SH-SY5Y (cell line): ENCODE data around the gene TSPO2.

Source experiments
- GATA2 ChIP-seq: IDR thresholded peaks from 2 replicates; pipeline ENCODE4 v1.6.1; 2011; ENCODE audit warnings: mild to moderate bottlenecking, low read depth, low read length
- GATA3 ChIP-seq: IDR thresholded peaks from 2 replicates; pipeline ENCODE4 v1.6.1; 2011; ENCODE audit warnings: low read depth, mild to moderate bottlenecking, low read length, moderate library complexity

DNA sequence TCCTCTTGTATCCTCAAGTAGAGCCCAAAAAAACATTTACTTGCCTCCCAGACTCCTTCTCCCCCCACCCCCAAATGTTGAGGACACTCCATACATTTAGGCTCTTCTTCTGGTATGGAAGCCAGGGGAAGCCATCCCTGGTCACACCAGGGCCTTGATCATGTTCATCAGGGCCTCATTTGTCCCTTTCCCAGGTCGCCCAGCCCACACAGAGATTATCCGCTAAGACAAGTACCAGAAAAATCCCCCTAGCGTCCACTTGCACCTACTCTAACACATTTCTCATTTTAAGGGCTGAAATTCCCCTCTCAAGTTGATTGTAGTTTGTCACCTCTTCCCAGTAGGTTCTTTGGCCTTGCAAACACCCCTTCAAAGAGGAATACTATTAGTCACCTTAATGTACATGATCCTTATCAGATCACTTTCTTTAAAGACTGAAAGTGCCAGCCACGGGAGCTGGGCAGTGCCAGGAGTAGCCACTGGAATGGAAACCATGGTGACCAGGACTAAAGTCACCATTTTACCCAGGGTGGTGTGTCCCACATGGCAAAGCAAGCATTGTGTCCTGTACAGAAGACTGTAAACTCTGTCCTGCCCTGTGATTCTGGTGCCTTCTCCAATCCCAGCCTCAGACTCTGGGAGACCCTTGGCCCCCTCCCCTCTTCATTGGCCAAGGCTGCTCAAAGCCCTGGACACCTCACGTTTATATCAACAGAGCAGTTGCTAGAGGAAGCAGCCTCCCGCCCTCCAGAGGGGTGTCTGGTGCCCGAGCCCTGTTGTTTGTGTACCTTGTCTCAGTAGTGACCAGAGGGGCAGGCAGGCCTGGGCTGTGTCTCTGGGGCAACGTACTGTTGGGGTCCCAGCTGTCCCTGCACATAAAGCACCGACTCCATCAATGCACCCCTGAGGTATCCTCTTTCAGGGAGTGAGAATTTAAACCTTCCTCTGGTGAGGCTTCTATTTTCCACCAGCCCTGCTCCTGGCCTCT lies 5.8 kb downstream of the TSPO2 start:
- TF ChIP-seq GATA2 (no peak), GATA3 (no peak)
